Astrocyte (in vitro differentiated cells and primary cell): ENCODE data around the gene LUC7L3. TPM values are rescaled to one million over a fixed set of nuclear protein-coding genes. Genes with fewer than 3 reads are reported as not detected.

Experiments
- DNase-seq: peaks from one replicate; pipeline ENCODE4 v3.0.0-alpha.2; 2010; ENCODE audit warnings: low read depth
- FAIRE-seq: peaks from 2 replicates; lab custom pipeline; 2011; peaks lifted over from hg19 to GRCh38; lab: Jason Lieb, UNC
- H2AFZ ChIP-seq: 2 replicates; pipeline ENCODE4 v1.6.0; 2012; ENCODE audit warnings: low read depth, low read length, inconsistent platforms
- H3K27ac ChIP-seq: 2 replicates; pipeline ENCODE4 v1.5.1; 2011; ENCODE audit warnings: low read depth, low read length, inconsistent platforms
- H3K27me3 ChIP-seq: 2 replicates; pipeline ENCODE4 v1.6.0; 2011; ENCODE audit warnings: low read length, inconsistent platforms; ENCODE audit not compliant: insufficient read depth
- H3K36me3 ChIP-seq: 2 replicates; pipeline ENCODE4 v1.5.1; 2011; ENCODE audit warnings: low read length, inconsistent platforms; ENCODE audit not compliant: insufficient read depth
- H3K4me1 ChIP-seq: 2 replicates; pipeline ENCODE4 v1.5.1; 2011; ENCODE audit warnings: low read length, inconsistent platforms; ENCODE audit not compliant: insufficient read depth
- H3K4me2 ChIP-seq: 2 replicates; pipeline ENCODE4 v1.6.0; 2012; ENCODE audit warnings: low read length, inconsistent platforms
- H3K4me3 ChIP-seq: 2 replicates; pipeline ENCODE4 v1.5.1; 2011; ENCODE audit warnings: low read depth, mild to moderate bottlenecking, low read length, inconsistent platforms; ENCODE audit not compliant: insufficient read depth
- H3K79me2 ChIP-seq: 2 replicates; pipeline ENCODE4 v1.6.0; 2012; ENCODE audit warnings: mild to moderate bottlenecking, low read length, inconsistent platforms; ENCODE audit not compliant: insufficient read depth
- H3K9ac ChIP-seq: 2 replicates; pipeline ENCODE4 v1.6.0; 2012; ENCODE audit warnings: mild to moderate bottlenecking, low read length, inconsistent platforms
- H3K9me3 ChIP-seq: 2 replicates; pipeline ENCODE4 v1.5.1; 2012; ENCODE audit warnings: low read depth, mild to moderate bottlenecking, low read length, inconsistent platforms; ENCODE audit not compliant: insufficient read depth
- H4K20me1 ChIP-seq: 2 replicates; pipeline ENCODE4 v1.6.0; 2012; ENCODE audit warnings: low read length, inconsistent platforms; ENCODE audit not compliant: insufficient read depth
- H3K27ac Mint-ChIP-seq: one replicate; pipeline ENCODE4 v1.8.0; 2021; ENCODE audit warnings: mild to moderate bottlenecking, mixed read lengths; ENCODE audit not compliant: unreplicated experiment
- H3K27me3 Mint-ChIP-seq: one replicate; pipeline ENCODE4 v1.8.0; 2021; ENCODE audit warnings: low read depth, mixed read lengths; ENCODE audit not compliant: unreplicated experiment
- H3K36me3 Mint-ChIP-seq: one replicate; pipeline ENCODE4 v1.8.0; 2021; ENCODE audit warnings: low read depth, mixed read lengths; ENCODE audit not compliant: unreplicated experiment
- H3K4me1 Mint-ChIP-seq: one replicate; pipeline ENCODE4 v1.8.0; 2021; ENCODE audit warnings: low read depth, mixed read lengths; ENCODE audit not compliant: unreplicated experiment
- H3K4me3 Mint-ChIP-seq: one replicate; pipeline ENCODE4 v1.8.0; 2021; ENCODE audit warnings: mild to moderate bottlenecking, moderate library complexity, mixed read lengths; ENCODE audit not compliant: unreplicated experiment
- H3K9me3 Mint-ChIP-seq: one replicate; pipeline ENCODE4 v1.8.0; 2021; ENCODE audit warnings: mild to moderate bottlenecking, mixed read lengths; ENCODE audit not compliant: unreplicated experiment
- CTCF ChIP-seq: IDR thresholded peaks from 2 replicates; pipeline ENCODE4 v1.5.1; 2011; ENCODE audit warnings: low read depth, mild to moderate bottlenecking, inconsistent platforms, low read length, moderate library complexity; ENCODE audit not compliant: insufficient read depth
- EZH2 ChIP-seq: IDR thresholded peaks from 2 replicates; pipeline ENCODE4 v1.6.1; 2012; ENCODE audit warnings: mild to moderate bottlenecking, low read length, inconsistent platforms; ENCODE audit not compliant: insufficient read depth
- total RNA-seq: library from RNA; stranded (reverse); gene quantifications from 2 replicates; pipeline ENCODE4 v1.2.1, GENCODE V29; 2021

LUC7L3 gene
- total RNA-seq, 1 donor from 2014 or later = 93.0 TPM

- no peak for FAIRE-seq
These were observed 65.7 kb downstream of the LUC7L3 start for GRCh38 chr17:50785126-50785525.

GRCh38 chr17:50785946-50786570 is 66.7 kb downstream of the LUC7L3 start:
- DNase-seq (peak; percentile 53), FAIRE-seq (no peak)
- no peaks in the 10 kb centered on the region for H3K9me3 Mint-ChIP-seq
- Histone ChIP-seq H3K27me3 (peaks cover under 1% of the 10 kb centered on the region), H3K4me2 (no peak overlapping the region), H3K4me1 (peaks cover 3% of the 10 kb centered on the region), H2AFZ (no peak overlapping the region), H3K36me3 (no peaks in the 10 kb centered on the region), H3K27ac (no peak overlapping the region), H4K20me1 (no peaks in the 10 kb centered on the region), H3K9ac (no peak overlapping the region), H3K9me3 (no peaks in the 10 kb centered on the region), H3K4me3 (no peak overlapping the region), H3K79me2 (no peaks in the 10 kb centered on the region)
- H3K4me1 Mint-ChIP-seq = peaks cover 22% of the 10 kb centered on the region
- peak overlapping the region; percentile 72 for H3K27ac Mint-ChIP-seq
- TF ChIP-seq CTCF (no peak), EZH2 (no peak)
- H3K4me3 Mint-ChIP-seq = no peak overlapping the region
- H3K36me3 Mint-ChIP-seq = no peaks in the 10 kb centered on the region
- H3K27me3 Mint-ChIP-seq = peaks cover 2% of the 10 kb centered on the region

More at GRCh38 chr17:50785126-50785525, 65.7 kb downstream of the LUC7L3 start:
- Histone ChIP-seq H3K9me3 (no peaks in the 10 kb centered on the region), H3K9ac (no peak overlapping the region), H3K27me3 (peaks cover 2% of the 10 kb centered on the region), H3K36me3 (no peaks in the 10 kb centered on the region), H4K20me1 (no peaks in the 10 kb centered on the region), H3K79me2 (no peaks in the 10 kb centered on the region), H3K4me2 (no peak overlapping the region), H3K4me1 (peaks cover 3% of the 10 kb centered on the region), H3K27ac (no peak overlapping the region), H2AFZ (no peak overlapping the region), H3K4me3 (no peak overlapping the region)
- H3K4me3 Mint-ChIP-seq = no peak overlapping the region
- no peaks in the 10 kb centered on the region for H3K27me3 Mint-ChIP-seq
- no peaks in the 10 kb centered on the region for H3K9me3 Mint-ChIP-seq
- peaks cover 18% of the 10 kb centered on the region for H3K4me1 Mint-ChIP-seq
- no peak for TF ChIP-seq CTCF
- no peak for TF ChIP-seq EZH2
- no peak for DNase-seq
- no peak overlapping the region for H3K27ac Mint-ChIP-seq
- H3K36me3 Mint-ChIP-seq = no peaks in the 10 kb centered on the region

GRCh38 chr17:50787106-50787505 is 67.7 kb downstream of the LUC7L3 start:
- Histone ChIP-seq H3K27me3 (no peaks in the 10 kb centered on the region), H4K20me1 (no peaks in the 10 kb centered on the region), H3K9me3 (no peaks in the 10 kb centered on the region), H3K4me1 (peaks cover 3% of the 10 kb centered on the region), H3K4me2 (no peak overlapping the region), H3K79me2 (no peaks in the 10 kb centered on the region), H3K27ac (no peak overlapping the region), H3K36me3 (no peaks in the 10 kb centered on the region), H2AFZ (peak overlapping the region; percentile 41), H3K9ac (no peak overlapping the region), H3K4me3 (no peak overlapping the region)
- Mint-ChIP-seq H3K4me3 (peak overlapping the region; percentile 45), H3K27me3 (peaks cover 2% of the 10 kb centered on the region), H3K27ac (peak overlapping the region; percentile 81), H3K36me3 (no peaks in the 10 kb centered on the region), H3K9me3 (no peaks in the 10 kb centered on the region), H3K4me1 (peaks cover 22% of the 10 kb centered on the region)
- TF ChIP-seq CTCF = no peak
- TF ChIP-seq EZH2 = no peak
- DNase-seq = no peak
- FAIRE-seq = no peak
